ENCODE results near the gene RETN.

DNA sequence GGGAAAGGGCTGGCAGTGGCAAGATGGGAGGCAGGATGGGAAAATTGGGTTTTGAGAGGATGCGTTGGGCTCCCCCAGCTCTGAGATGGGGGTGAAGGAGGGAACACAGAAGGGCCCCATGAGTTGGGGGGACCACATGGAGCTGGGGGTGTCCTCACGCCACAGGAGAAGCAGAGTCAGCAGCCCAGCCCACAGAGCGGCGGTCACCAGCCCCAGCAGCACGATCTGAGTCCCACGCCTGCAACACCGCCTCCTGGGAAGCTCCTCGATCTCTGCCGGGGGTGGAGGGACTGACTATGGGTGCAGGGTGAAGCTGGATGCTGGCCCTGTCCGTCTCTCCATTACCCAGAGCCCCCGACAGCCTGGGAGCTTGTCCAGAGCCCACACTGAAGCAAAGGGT, 29.7 kb downstream of the RETN start:
- TF ChIP-seq, protein P1, sequence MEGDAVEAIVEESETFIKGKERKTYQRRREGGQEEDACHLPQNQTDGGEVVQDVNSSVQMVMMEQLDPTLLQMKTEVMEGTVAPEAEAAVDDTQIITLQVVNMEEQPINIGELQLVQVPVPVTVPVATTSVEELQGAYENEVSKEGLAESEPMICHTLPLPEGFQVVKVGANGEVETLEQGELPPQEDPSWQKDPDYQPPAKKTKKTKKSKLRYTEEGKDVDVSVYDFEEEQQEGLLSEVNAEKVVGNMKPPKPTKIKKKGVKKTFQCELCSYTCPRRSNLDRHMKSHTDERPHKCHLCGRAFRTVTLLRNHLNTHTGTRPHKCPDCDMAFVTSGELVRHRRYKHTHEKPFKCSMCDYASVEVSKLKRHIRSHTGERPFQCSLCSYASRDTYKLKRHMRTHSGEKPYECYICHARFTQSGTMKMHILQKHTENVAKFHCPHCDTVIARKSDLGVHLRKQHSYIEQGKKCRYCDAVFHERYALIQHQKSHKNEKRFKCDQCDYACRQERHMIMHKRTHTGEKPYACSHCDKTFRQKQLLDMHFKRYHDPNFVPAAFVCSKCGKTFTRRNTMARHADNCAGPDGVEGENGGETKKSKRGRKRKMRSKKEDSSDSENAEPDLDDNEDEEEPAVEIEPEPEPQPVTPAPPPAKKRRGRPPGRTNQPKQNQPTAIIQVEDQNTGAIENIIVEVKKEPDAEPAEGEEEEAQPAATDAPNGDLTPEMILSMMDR (conservative IDR thresholded peaks at IDR 0.05; ENCODE audit: low read length), result no peak
- no peak for TF ChIP-seq EZH2phosphoT487 (IDR thresholded peaks at IDR 0.05; ENCODE audit: borderline replicate concordance)

Measured in Loucy (cell line).